ENCODE measurements around the gene ST14. TPM values are rescaled to one million over a fixed set of nuclear protein-coding genes. Genes with fewer than 3 reads are reported as not detected.
A peak's percentile ranks its signal among the peaks of the same experiment; 100 is the strongest.

ST14 gene
- total RNA-seq, 1 experiment from 2014 or later: 141 TPM

DNA sequence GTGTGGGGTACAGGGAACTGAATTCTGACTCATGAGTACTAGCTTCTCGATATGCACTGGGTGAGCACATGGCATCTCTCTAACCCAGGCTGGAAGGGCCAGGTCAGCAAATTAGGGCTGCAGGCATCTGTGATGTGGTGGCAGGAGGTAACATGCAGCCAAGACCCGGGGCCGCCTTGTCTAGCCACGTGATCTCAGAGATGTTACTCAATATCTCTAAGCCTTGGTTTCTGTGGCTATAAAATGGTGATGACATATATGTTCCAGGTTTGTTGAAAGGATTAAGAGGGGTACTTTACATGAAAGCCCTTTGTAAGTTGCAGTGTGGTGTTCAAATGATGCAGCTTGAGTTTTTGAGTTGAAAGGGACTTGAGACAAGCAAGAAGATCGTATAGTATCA is 3.2 kb downstream of the ST14 start:
- Histone ChIP-seq H3K4me3 (no peak overlapping the region), H2AFZ (no peak overlapping the region), H3K27me3 (ENCODE audit: insufficient read depth, low read depth) (no peaks in the 10 kb centered on the region), H4K20me1 (ENCODE audit: insufficient read depth) (peaks cover 32% of the 10 kb centered on the region), H3K9me3 (ENCODE audit: insufficient read depth, low read depth) (no peaks in the 10 kb centered on the region), H3K4me1 (replicated peaks; ENCODE audit: insufficient read depth) (peaks cover 72% of the 10 kb centered on the region), H3K27ac (no peak overlapping the region), H3K9me2 (ENCODE audit: insufficient read depth) (no peaks in the 10 kb centered on the region), H3K4me2 (peak overlapping the region; percentile 94), H3K36me3 (ENCODE audit: low read depth) (0 out of 2 replicates have a peak, but pooled peaks cover 4% of the 10 kb centered on the region), H3K79me2 (ENCODE audit: low read depth) (peaks cover 76% of the 10 kb centered on the region), H3F3A (ENCODE audit: insufficient read depth, low read depth) (peaks cover 29% of the 10 kb centered on the region)
- ChIA-PET POLR2A (ENCODE audit: unreplicated experiment) (no interaction called here), CTCF (interaction anchor here (0.7 to 1.6 kb wide), 2 partner anchors 10 to 17 kb away, joined by 3 to 5 read pairs; no protein-coding TSS in a partner anchor)
- TF ChIP-seq EZH2 (IDR thresholded peaks at IDR 0.05; ENCODE audit: low read depth): no peak
- TF ChIP-seq, protein P1, sequence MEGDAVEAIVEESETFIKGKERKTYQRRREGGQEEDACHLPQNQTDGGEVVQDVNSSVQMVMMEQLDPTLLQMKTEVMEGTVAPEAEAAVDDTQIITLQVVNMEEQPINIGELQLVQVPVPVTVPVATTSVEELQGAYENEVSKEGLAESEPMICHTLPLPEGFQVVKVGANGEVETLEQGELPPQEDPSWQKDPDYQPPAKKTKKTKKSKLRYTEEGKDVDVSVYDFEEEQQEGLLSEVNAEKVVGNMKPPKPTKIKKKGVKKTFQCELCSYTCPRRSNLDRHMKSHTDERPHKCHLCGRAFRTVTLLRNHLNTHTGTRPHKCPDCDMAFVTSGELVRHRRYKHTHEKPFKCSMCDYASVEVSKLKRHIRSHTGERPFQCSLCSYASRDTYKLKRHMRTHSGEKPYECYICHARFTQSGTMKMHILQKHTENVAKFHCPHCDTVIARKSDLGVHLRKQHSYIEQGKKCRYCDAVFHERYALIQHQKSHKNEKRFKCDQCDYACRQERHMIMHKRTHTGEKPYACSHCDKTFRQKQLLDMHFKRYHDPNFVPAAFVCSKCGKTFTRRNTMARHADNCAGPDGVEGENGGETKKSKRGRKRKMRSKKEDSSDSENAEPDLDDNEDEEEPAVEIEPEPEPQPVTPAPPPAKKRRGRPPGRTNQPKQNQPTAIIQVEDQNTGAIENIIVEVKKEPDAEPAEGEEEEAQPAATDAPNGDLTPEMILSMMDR (conservative IDR thresholded peaks at IDR 0.05): no peak
- no TSS peak for BruUV-seq (replicated peaks)
- intact Hi-C loops (cut with micrococcal nuclease; ENCODE audit: unreplicated experiment): no loop called here
- DNase-seq: peak in 1 of 2 experiments; percentile 47

DNA sequence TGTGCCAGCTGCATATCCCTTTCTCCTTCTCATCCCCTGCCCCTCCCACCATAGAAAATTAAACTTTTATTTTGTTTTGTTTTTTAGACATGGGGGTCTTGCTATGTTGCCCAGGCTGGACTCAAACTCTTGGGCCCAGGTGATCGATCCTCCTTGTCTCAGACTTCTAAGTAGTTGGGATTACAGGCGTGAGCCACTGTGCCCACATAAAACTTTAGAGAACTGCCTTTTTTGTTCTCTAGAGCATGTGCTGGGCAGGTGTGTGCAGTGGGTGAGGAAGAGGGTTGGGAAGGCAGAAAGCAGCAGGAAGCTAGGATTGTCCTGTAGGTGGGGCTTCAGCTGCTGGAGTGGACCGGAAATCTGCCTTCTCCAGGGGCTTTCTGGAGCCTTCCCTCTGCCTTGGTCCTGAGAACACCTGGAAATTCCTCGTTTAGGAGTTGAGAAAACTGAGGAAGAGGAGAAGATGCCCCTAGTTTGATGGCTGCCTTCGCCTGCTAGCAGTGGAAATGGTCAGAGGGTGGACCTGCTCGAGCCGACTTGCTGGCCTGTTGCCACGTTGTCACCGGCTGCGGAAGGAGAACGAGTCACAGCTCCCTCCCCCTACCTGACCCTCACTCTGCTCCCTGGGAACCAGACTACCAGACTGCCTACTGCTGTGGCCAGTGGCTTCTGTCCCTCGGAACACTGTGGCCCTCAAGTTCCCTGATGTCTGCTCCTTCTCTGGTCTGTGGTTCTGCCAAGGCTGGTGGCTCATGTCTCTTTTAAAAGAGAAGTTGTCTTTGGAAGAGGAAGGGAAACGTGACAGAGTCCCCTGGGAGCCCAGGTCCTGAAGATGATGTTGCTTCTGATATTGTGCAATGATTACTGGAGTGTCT is 4.0 kb downstream of the ST14 start:
- Histone ChIP-seq H3K9me2 (ENCODE audit: insufficient read depth) (no peaks in the 10 kb centered on the region), H3K4me3 (no peak overlapping the region; the same call in 1 of the 2 replicates), H3K36me3 (ENCODE audit: low read depth) (0 out of 2 replicates have a peak, but pooled peaks cover 4% of the 10 kb centered on the region), H3K27me3 (ENCODE audit: insufficient read depth, low read depth) (no peaks in the 10 kb centered on the region), H3K27ac (peak overlapping the region; percentile 49), H4K20me1 (ENCODE audit: insufficient read depth) (peaks cover 38% of the 10 kb centered on the region), H3K79me2 (ENCODE audit: low read depth) (peaks cover 84% of the 10 kb centered on the region), H3F3A (ENCODE audit: insufficient read depth, low read depth) (peaks cover 29% of the 10 kb centered on the region), H2AFZ (no peak overlapping the region), H3K4me1 (replicated peaks; ENCODE audit: insufficient read depth) (peaks cover 77% of the 10 kb centered on the region), H3K4me2 (peak overlapping the region; percentile 94), H3K9me3 (ENCODE audit: insufficient read depth, low read depth) (no peaks in the 10 kb centered on the region)
- TF ChIP-seq, protein P1 (conservative IDR thresholded peaks at IDR 0.05): no peak
- TF ChIP-seq EZH2 (IDR thresholded peaks at IDR 0.05; ENCODE audit: low read depth): no peak
- no TSS peak for BruUV-seq (replicated peaks)
- POLR2A ChIA-PET (ENCODE audit: unreplicated experiment): interaction anchor here (0.6 kb wide), 1 partner anchor 22 kb away, joined by 7 read pairs; no protein-coding TSS in a partner anchor
- CTCF ChIA-PET: interaction anchor here (1.6 kb wide), 1 partner anchor 17 kb away, joined by 5 read pairs; no protein-coding TSS in a partner anchor
- peak; percentile 45 to 51 for DNase-seq
- intact Hi-C loops (cut with micrococcal nuclease; ENCODE audit: unreplicated experiment): no loop called here

DNA sequence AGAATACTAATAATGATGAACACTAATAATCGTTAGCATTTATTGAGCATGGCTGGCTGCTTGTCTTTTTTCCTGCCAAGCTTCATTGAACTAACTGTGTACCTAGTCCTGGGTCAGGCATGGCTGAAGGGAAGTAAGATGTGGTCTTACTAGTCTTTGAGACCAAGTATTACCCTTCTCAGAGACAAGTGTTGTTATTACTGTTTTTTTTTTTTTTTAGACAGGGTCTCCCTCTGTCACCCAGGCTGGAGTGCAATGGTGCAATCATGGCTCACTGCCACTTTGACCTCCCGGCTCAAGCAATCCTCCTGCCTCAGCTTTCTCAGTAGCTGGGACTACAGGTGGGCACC is 4.6 kb downstream of the ST14 start:
- no peaks in the 10 kb centered on the region for H3K9me2 ChIP-seq (ENCODE audit: insufficient read depth)
- H3K79me2 ChIP-seq (ENCODE audit: low read depth): peaks cover 90% of the 10 kb centered on the region
- peak overlapping the region; percentile 94 for H3K4me2 ChIP-seq
- peaks cover 39% of the 10 kb centered on the region for H4K20me1 ChIP-seq (ENCODE audit: insufficient read depth)
- peaks cover 26% of the 10 kb centered on the region for H3F3A ChIP-seq (ENCODE audit: insufficient read depth, low read depth)
- peaks cover 4% of the 10 kb centered on the region; the same call in 1 of the 2 replicates for H3K36me3 ChIP-seq (ENCODE audit: low read depth)
- no peak overlapping the region for H2AFZ ChIP-seq
- no peak for TF ChIP-seq EZH2 (IDR thresholded peaks at IDR 0.05; ENCODE audit: low read depth)
- ChIA-PET CTCF (no interaction called here), POLR2A (ENCODE audit: unreplicated experiment) (interaction anchor here (0.6 kb wide), 1 partner anchor 21 kb away, joined by 7 read pairs; no protein-coding TSS in a partner anchor)
- peaks cover 72% of the 10 kb centered on the region for H3K4me1 ChIP-seq (replicated peaks; ENCODE audit: insufficient read depth)
- no peak for DNase-seq
- H3K9me3 ChIP-seq (ENCODE audit: insufficient read depth, low read depth): no peaks in the 10 kb centered on the region
- BruUV-seq (replicated peaks): no TSS peak
- intact Hi-C loops (cut with micrococcal nuclease; ENCODE audit: unreplicated experiment): no loop called here
- H3K27me3 ChIP-seq (ENCODE audit: insufficient read depth, low read depth): no peaks in the 10 kb centered on the region
- no peak overlapping the region; the same call in 1 of the 2 replicates for H3K4me3 ChIP-seq
- peak overlapping the region; percentile 49 for H3K27ac ChIP-seq
